HG03064 (cell line): ENCODE measurements around the gene GNAQ.
"Not testable (repeated sequence)": the region's sequence is repeated elsewhere in the genome, so short reads cannot be mapped to it uniquely, and the experiment has no call there.

ENCODE experiments used
- ATAC-seq: cut with Tn5 transposase; IDR thresholded peaks from one replicate; pipeline ENCODE4 v1.9.1; 2021; ENCODE audit warnings: low read depth; ENCODE audit not compliant: unreplicated experiment

Gene GNAQ

GRCh38 chr9:77759391-77759790, 272.2 kb downstream of the GNAQ start:
- ATAC-seq = no peak

- ATAC-seq = no peak
These were observed 275.2 kb downstream of the GNAQ start for GRCh38 chr9:77756449-77756848.

GRCh38 chr9:77753180-77753579, 278.4 kb downstream of the GNAQ start:
- ATAC-seq = no peak

GRCh38 chr9:77752554-77752953, 279.1 kb downstream of the GNAQ start:
- no peak for ATAC-seq

GRCh38 chr9:77751341-77752091, 280.1 kb downstream of the GNAQ start:
- no peak for ATAC-seq

- no peak for ATAC-seq
These were observed 280.6 kb downstream of the GNAQ start for GRCh38 chr9:77750981-77751340.

- no peak for ATAC-seq
These were observed 281.3 kb downstream of the GNAQ start for GRCh38 chr9:77750284-77750683.

GRCh38 chr9:77748214-77748772, 283.3 kb downstream of the GNAQ start:
- no peak for ATAC-seq

- ATAC-seq = no peak
These were observed 284.4 kb downstream of the GNAQ start for GRCh38 chr9:77747163-77747562.

- no peak for ATAC-seq
These were observed 286.7 kb downstream of the GNAQ start for GRCh38 chr9:77744841-77745430.

GRCh38 chr9:77743386-77743785, 288.2 kb downstream of the GNAQ start:
- ATAC-seq = no peak

- ATAC-seq = no peak
These were observed 292.7 kb downstream of the GNAQ start for GRCh38 chr9:77738932-77739331.

GRCh38 chr9:77735494-77735893, 296.1 kb downstream of the GNAQ start:
- no peak for ATAC-seq

GRCh38 chr9:77731930-77732329, 299.7 kb downstream of the GNAQ start:
- ATAC-seq = no peak

GRCh38 chr9:77731008-77731698, 300.5 kb downstream of the GNAQ start:
- no peak for ATAC-seq

GRCh38 chr9:77729177-77729576, 302.4 kb downstream of the GNAQ start:
- no peak for ATAC-seq

- no peak for ATAC-seq
These were observed 304.8 kb downstream of the GNAQ start for GRCh38 chr9:77726814-77727213.

GRCh38 chr9:77726289-77726688, 305.3 kb downstream of the GNAQ start:
- ATAC-seq = no peak

GRCh38 chr9:77725820-77726219, 305.8 kb downstream of the GNAQ start:
- ATAC-seq = no peak

GRCh38 chr9:77725046-77725694, 306.4 kb downstream of the GNAQ start:
- no peak for ATAC-seq

- not testable (repeated sequence) for ATAC-seq
These were observed 310.5 kb downstream of the GNAQ start for GRCh38 chr9:77721156-77721555.
